CD4-positive, alpha-beta T cell treated with Interleukin-17A for 4 hours (primary cell): ENCODE measurements around the gene LDLRAD4.

Experiments
- DNase-seq: peaks from one replicate; pipeline ENCODE4 v3.0.0-alpha.2; 2020; ENCODE audit warnings: mixed read lengths

The LDLRAD4 gene

GRCh38 chr18:13416208-13416607 is 197.6 kb downstream of the LDLRAD4 start:
- DNase-seq = no peak

- no peak for DNase-seq
These were observed 198.3 kb downstream of the LDLRAD4 start for GRCh38 chr18:13416848-13417247.

GRCh38 chr18:13418013-13418710 is 199.6 kb downstream of the LDLRAD4 start:
- DNase-seq = no peak

GRCh38 chr18:13420969-13421686 is 202.6 kb downstream of the LDLRAD4 start:
- DNase-seq = no peak

GRCh38 chr18:13422541-13423147 is 204.1 kb downstream of the LDLRAD4 start:
- DNase-seq = no peak

- DNase-seq = no peak
These were observed 204.8 kb downstream of the LDLRAD4 start for GRCh38 chr18:13423352-13423751.

GRCh38 chr18:13424363-13424762 is 205.8 kb downstream of the LDLRAD4 start:
- no peak for DNase-seq

GRCh38 chr18:13425357-13426091 is 207.0 kb downstream of the LDLRAD4 start:
- peak; percentile 63 for DNase-seq

- DNase-seq = no peak
These were observed 208.8 kb downstream of the LDLRAD4 start for GRCh38 chr18:13427354-13427753.

GRCh38 chr18:13428319-13428718 is 209.8 kb downstream of the LDLRAD4 start:
- no peak for DNase-seq

GRCh38 chr18:13429016-13429415 is 210.5 kb downstream of the LDLRAD4 start:
- DNase-seq = no peak

- no peak for DNase-seq
These were observed 211.4 kb downstream of the LDLRAD4 start for GRCh38 chr18:13429884-13430510.

GRCh38 chr18:13430663-13431062 is 212.1 kb downstream of the LDLRAD4 start:
- DNase-seq = no peak

GRCh38 chr18:13431886-13432285 is 213.3 kb downstream of the LDLRAD4 start:
- no peak for DNase-seq

- no peak for DNase-seq
These were observed 214.6 kb downstream of the LDLRAD4 start for GRCh38 chr18:13433125-13433524.

GRCh38 chr18:13433685-13434084 is 215.1 kb downstream of the LDLRAD4 start:
- no peak for DNase-seq

GRCh38 chr18:13434854-13435253 is 216.3 kb downstream of the LDLRAD4 start:
- DNase-seq = no peak

GRCh38 chr18:13435586-13436333 is 217.2 kb downstream of the LDLRAD4 start:
- peak; percentile 52 for DNase-seq

GRCh38 chr18:13436576-13436975 is 218.0 kb downstream of the LDLRAD4 start:
- DNase-seq = peak; percentile 62

GRCh38 chr18:13437034-13437433 is 218.5 kb downstream of the LDLRAD4 start:
- peak; percentile 38 for DNase-seq

- DNase-seq = peak; percentile 82
These were observed 219.4 kb downstream of the LDLRAD4 start for GRCh38 chr18:13437796-13438506.
